GM23338 (cell line): ENCODE data around the gene CYP11A1. TPM values are rescaled to one million over a fixed set of nuclear protein-coding genes. Genes with fewer than 3 reads are reported as not detected.

Source experiments
- ATAC-seq: fragments of 200-7000 bp; cut with Tn5 transposase; 3 replicates; pipeline ENCODE4 v1.9.1; 2020
- DNase-seq: peaks from one replicate; pipeline ENCODE4 v3.0.0-alpha.2; 2015; ENCODE audit warnings: low spot score
- H2AFZ ChIP-seq: fragments of 200-600 bp; sonication (generic); 2 replicates; pipeline ENCODE4 v1.8.0; 2016; ENCODE audit warnings: antibody characterized with exemption, mild to moderate bottlenecking, moderate library complexity
- H3F3A ChIP-seq: fragments of 200-600 bp; sonication (generic); replicated peaks from 2 replicates; pipeline ENCODE4 v1.8.0; 2017; ENCODE audit warnings: antibody characterized with exemption, mixed run types, low read depth
- H3K27ac ChIP-seq: fragments of 200-600 bp; sonication (generic); 2 replicates; pipeline ENCODE4 v1.6.1; 2016; ENCODE audit warnings: low read depth
- H3K27me3 ChIP-seq: fragments of 200-600 bp; sonication (generic); 2 replicates; pipeline ENCODE4 v1.8.0; 2016; ENCODE audit warnings: mild to moderate bottlenecking, mixed run types, moderate library complexity; ENCODE audit not compliant: insufficient read depth
- H3K36me3 ChIP-seq: fragments of 200-600 bp; sonication (generic); 2 replicates; pipeline ENCODE4 v1.8.0; 2016; ENCODE audit warnings: mild to moderate bottlenecking; ENCODE audit not compliant: insufficient read depth
- H3K4me1 ChIP-seq: fragments of 200-600 bp; sonication (generic); 2 replicates; pipeline ENCODE4 v1.8.0; 2016; ENCODE audit warnings: mild to moderate bottlenecking, moderate library complexity; ENCODE audit not compliant: insufficient read depth
- H3K4me2 ChIP-seq: fragments of 200-600 bp; sonication (generic); 2 replicates; pipeline ENCODE4 v1.7.1; 2017; ENCODE audit warnings: mixed run types
- H3K4me3 ChIP-seq: fragments of 200-600 bp; sonication (generic); 2 replicates; pipeline ENCODE4 v1.6.1; 2016; ENCODE audit warnings: mixed run types
- H3K79me2 ChIP-seq: fragments of 200-600 bp; sonication (generic); replicated peaks from 2 replicates; pipeline ENCODE4 v1.8.0; 2017; ENCODE audit warnings: mild to moderate bottlenecking; ENCODE audit not compliant: insufficient read depth
- H3K9me2 ChIP-seq: fragments of 200-600 bp; sonication (generic); 2 replicates; pipeline ENCODE4 v1.8.0; 2017; ENCODE audit not compliant: insufficient read depth
- H4K20me1 ChIP-seq: fragments of 200-600 bp; sonication (generic); replicated peaks from 2 replicates; pipeline ENCODE4 v1.8.0; 2017; ENCODE audit warnings: mild to moderate bottlenecking; ENCODE audit not compliant: insufficient read depth
- H3K27ac Mint-ChIP-seq: 2 replicates; pipeline ENCODE4 v1.8.0; 2020; ENCODE audit warnings: inconsistent platforms, mild to moderate bottlenecking, moderate library complexity, mixed read lengths
- H3K27me3 Mint-ChIP-seq: 3 replicates; pipeline ENCODE4 v1.8.0; 2022; ENCODE audit warnings: low read depth, mild to moderate bottlenecking, moderate library complexity, mixed read lengths, inconsistent platforms; ENCODE audit not compliant: insufficient read depth, poor library complexity
- H3K36me3 Mint-ChIP-seq: 3 replicates; pipeline ENCODE4 v1.8.0; 2021; ENCODE audit warnings: low read depth, mild to moderate bottlenecking, inconsistent platforms, moderate library complexity, mixed read lengths
- H3K4me1 Mint-ChIP-seq: 3 replicates; pipeline ENCODE4 v1.8.0; 2020; ENCODE audit warnings: mild to moderate bottlenecking, inconsistent platforms, mixed read lengths
- H3K4me3 Mint-ChIP-seq: 3 replicates; pipeline ENCODE4 v1.8.0; 2021; ENCODE audit warnings: moderate library complexity, mild to moderate bottlenecking, inconsistent platforms, mixed read lengths
- H3K9me3 Mint-ChIP-seq: 3 replicates; pipeline ENCODE4 v1.8.0; 2020; ENCODE audit warnings: moderate library complexity, mild to moderate bottlenecking, inconsistent platforms, mixed read lengths
- CREB1 ChIP-seq: fragments of 250-450 bp; sonication (Bioruptor Pico); IDR thresholded peaks from 2 replicates; pipeline ENCODE4 v1.5.0; 2020; ENCODE audit warnings: low read depth, mild to moderate bottlenecking, moderate library complexity
- CTCF ChIP-seq, 2 experiments: fragments of 200-600 bp in 1 of 2; sonication (generic) in 1 of 2; conservative IDR thresholded peaks; 2 replicates each; pipeline versions ENCODE4 v1.5.1 to v1.6.1; 2016 to 2017; ENCODE audit warnings: antibody characterized with exemption in 2 of 2, low read depth in 2 of 2, mild to moderate bottlenecking in 2 of 2, moderate library complexity in 1 of 2
- ETS1 ChIP-seq: IDR thresholded peaks from 2 replicates; pipeline ENCODE4 v1.6.1; 2016; ENCODE audit warnings: antibody characterized with exemption
- EZH2 ChIP-seq: fragments of 200-600 bp; sonication (generic); IDR thresholded peaks from one replicate; pipeline ENCODE4 v1.8.0; 2017; ENCODE audit warnings: antibody characterized with exemption, mild to moderate bottlenecking, low read depth; ENCODE audit not compliant: unreplicated experiment
- EZH2phosphoT487 ChIP-seq: fragments of 200-600 bp; sonication (generic); IDR thresholded peaks from one replicate; pipeline ENCODE4 v1.8.1; 2018; ENCODE audit warnings: antibody characterized with exemption; ENCODE audit not compliant: unreplicated experiment
- JUNB ChIP-seq: IDR thresholded peaks from one replicate; pipeline ENCODE4 v1.6.1; 2016; ENCODE audit warnings: antibody characterized with exemption; ENCODE audit not compliant: unreplicated experiment
- NANOG ChIP-seq: IDR thresholded peaks from 2 replicates; pipeline ENCODE4 v1.6.1; 2016; ENCODE audit warnings: antibody characterized with exemption, borderline replicate concordance
- POLR2AphosphoS5 ChIP-seq: IDR thresholded peaks from 2 replicates; pipeline ENCODE4 v1.6.1; 2016; ENCODE audit warnings: antibody characterized with exemption, low read depth
- REST ChIP-seq: IDR thresholded peaks from one replicate; pipeline ENCODE4 v1.6.1; 2018; ENCODE audit warnings: antibody characterized with exemption; ENCODE audit not compliant: unreplicated experiment
- STAT1 ChIP-seq: IDR thresholded peaks from one replicate; pipeline ENCODE4 v1.6.1; 2016; ENCODE audit warnings: antibody characterized with exemption; ENCODE audit not compliant: unreplicated experiment
- ZNF114 ChIP-seq: fragments of 250-450 bp; sonication (Bioruptor Pico); IDR thresholded peaks from 2 replicates; pipeline ENCODE4 v1.5.0; 2020; ENCODE audit warnings: mild to moderate bottlenecking, moderate library complexity
- ZNF331 ChIP-seq: fragments of 250-450 bp; sonication (Bioruptor Pico); IDR thresholded peaks from 2 replicates; pipeline ENCODE4 v1.5.0; 2020; ENCODE audit warnings: low read depth, mild to moderate bottlenecking, moderate library complexity
- ZNF462 ChIP-seq: fragments of 250-450 bp; sonication (Bioruptor Pico); IDR thresholded peaks from 2 replicates; pipeline ENCODE4 v1.5.0; 2020; ENCODE audit warnings: mild to moderate bottlenecking, moderate library complexity
- polyA plus RNA-seq: library from polyadenylated mRNA; unstranded; fragments of >200 nt; fragmentation: Nextera tagmentation; extraction: Ambion mirVana; gene quantifications from 2 replicates; pipeline ENCODE4 v1.2.1, GENCODE V29; 2016
- total RNA-seq: library from RNA; depleted of rRNA; stranded (reverse); fragments of >200 nt; shearing (Covaris generic); gene quantifications from 2 replicates; pipeline ENCODE4 v1.2.3, GENCODE V29; 2014

The CYP11A1 gene
- total and polyA plus RNA-seq, 2 experiments from 2014 or later, result 1.2 to 1.7 TPM

GRCh38 chr15:74413350-74414080, 46.1 kb upstream of the CYP11A1 start:
- Histone ChIP-seq H3K9me2 (no peaks in the 10 kb centered on the region), H3K36me3 (no peaks in the 10 kb centered on the region), H3K79me2 (no peaks in the 10 kb centered on the region), H3F3A (no peaks in the 10 kb centered on the region), H3K4me1 (no peaks in the 10 kb centered on the region), H3K4me2 (no peak overlapping the region), H2AFZ (no peak overlapping the region), H3K27me3 (no peaks in the 10 kb centered on the region), H3K4me3 (no peak overlapping the region), H3K27ac (no peak overlapping the region), H4K20me1 (no peaks in the 10 kb centered on the region; the same call in 1 of the 2 replicates)
- 0 out of 3 replicates have a peak, but pooled peaks cover under 1% of the 10 kb centered on the region for H3K4me1 Mint-ChIP-seq
- no peak overlapping the region; the same call in 2 of the 3 replicates for H3K4me3 Mint-ChIP-seq
- H3K9me3 Mint-ChIP-seq, result no peaks in the 10 kb centered on the region; the same call in 2 of the 3 replicates
- TF ChIP-seq CREB1 (CRISPR knock-in tag) (no peak), POLR2AphosphoS5 (no peak), REST (no peak), ZNF114 (CRISPR knock-in tag) (no peak), EZH2phosphoT487 (no peak), ETS1 (no peak), EZH2 (no peak), CTCF (conservative IDR thresholded peaks at IDR 0.05; ENCODE audit: low read depth in 2 of 2) (no peak), ZNF462 (CRISPR knock-in tag) (no peak), ZNF331 (CRISPR knock-in tag) (no peak), NANOG (no peak), STAT1 (no peak), JUNB (no peak)
- ATAC-seq, result no peak
- H3K27ac Mint-ChIP-seq, result no peak overlapping the region
- H3K27me3 Mint-ChIP-seq, result peaks cover 3% of the 10 kb centered on the region
- peaks cover 10% of the 10 kb centered on the region for H3K36me3 Mint-ChIP-seq
- DNase-seq, result no peak
